H1 (cell line): ENCODE results near the gene INTS1. TPM values are rescaled to one million over a fixed set of nuclear protein-coding genes. Genes with fewer than 3 reads are reported as not detected.

Source experiments
- RAD21 ChIP-seq, 2 experiments: IDR thresholded peaks in 1 of 2; conservative IDR thresholded peaks in 1 of 2; 2 replicates each; pipeline ENCODE4 v1.6.1; 2011; ENCODE audit warnings: low read depth in 2 of 2, low read length in 2 of 2, improper control_type of control experiment in 1 of 2, inconsistent platforms in 1 of 2, mild to moderate bottlenecking in 1 of 2, moderate library complexity in 1 of 2
- polyA plus RNA-seq, 7 experiments: library from polyadenylated mRNA; depleted of rRNA in 3 of 7; stranded (reverse) in 5 of 7; unstranded in 2 of 7; fragments of >200 nt in 5 of 7; fragments of 200-250 nt in 2 of 7; gene quantifications; 1 replicate in 5 of 7; 2 replicates in 1 of 7; 4 replicates in 1 of 7; pipeline versions ENCODE4 v1.2.1 to v1.2.3, GENCODE V29; 2011 to 2013; ENCODE audit warnings: missing spikeins in 2 of 7, mixed read lengths in 2 of 7
- total RNA-seq: library from RNA; stranded (reverse); fragmentation: NEBNext Ultra II Directional; extraction: Animal tissue kit (Norgen Biotek cat#: 25700); gene quantifications from 2 replicates; pipeline ENCODE4 v1.2.1, GENCODE V29; 2021

INTS1 gene
- total and polyA plus RNA-seq, 2 of the 8 experiments (the other 6 are each of a cell fraction or from before 2014, with no cell fraction given), result 76.9 to 104 TPM

- no peak for TF ChIP-seq RAD21 (IDR thresholded peaks at IDR 0.05 in 1 of 2, conservative IDR thresholded peaks at IDR 0.05 in 1 of 2; ENCODE audit: low read depth in 2 of 2, low read length in 2 of 2)
Measured at GRCh38 chr7:1534330-1535099, 30.3 kb upstream of the INTS1 start (continued).
